Inflammatory macrophage treated with lipopolysaccharide for 1 hour (primary cell): ENCODE results near the gene LRRC3.
"Not testable (repeated sequence)": the region's sequence is repeated elsewhere in the genome, so short reads cannot be mapped to it uniquely, and the experiment has no call there.

ENCODE experiments used
- DNase-seq, 2 donors: peaks; one replicate each; pipeline ENCODE4 v3.0.0-alpha.2; 2020 to 2022

Gene LRRC3

GRCh38 chr21:44459712-44460440 lies 4.6 kb downstream of the LRRC3 start:
- DNase-seq: no peak

- DNase-seq: no peak
Measured at GRCh38 chr21:44460441-44460755, 5.1 kb downstream of the LRRC3 start.

- no peak for DNase-seq
Measured at GRCh38 chr21:44461005-44461404, 5.7 kb downstream of the LRRC3 start.

GRCh38 chr21:44461464-44462001 lies 6.2 kb downstream of the LRRC3 start:
- DNase-seq: no peak

GRCh38 chr21:44462086-44462833 lies 7.0 kb downstream of the LRRC3 start:
- no peak for DNase-seq

- DNase-seq: no peak
Measured at GRCh38 chr21:44462834-44463200, 7.5 kb downstream of the LRRC3 start.

GRCh38 chr21:44463724-44464123 lies 8.4 kb downstream of the LRRC3 start:
- no peak for DNase-seq

- no peak for DNase-seq
Measured at GRCh38 chr21:44464351-44464750, 9.0 kb downstream of the LRRC3 start.

GRCh38 chr21:44466351-44466954 lies 11.1 kb downstream of the LRRC3 start:
- DNase-seq: no peak

- no peak for DNase-seq
Measured at GRCh38 chr21:44466996-44467858, 11.9 kb downstream of the LRRC3 start.

- DNase-seq: no peak
Measured at GRCh38 chr21:44467859-44468195, 12.5 kb downstream of the LRRC3 start.

GRCh38 chr21:44471341-44471740 lies 16.0 kb downstream of the LRRC3 start:
- DNase-seq: no peak

GRCh38 chr21:44471996-44472395 lies 16.7 kb downstream of the LRRC3 start:
- DNase-seq: no peak

GRCh38 chr21:44473915-44474555 lies 18.7 kb downstream of the LRRC3 start:
- no peak for DNase-seq

- no peak for DNase-seq
Measured at GRCh38 chr21:44475266-44475845, 20.0 kb downstream of the LRRC3 start.

- DNase-seq: no peak
Measured at GRCh38 chr21:44477131-44477530, 21.8 kb downstream of the LRRC3 start.

- no peak for DNase-seq
Measured at GRCh38 chr21:44477712-44478111, 22.4 kb downstream of the LRRC3 start.

GRCh38 chr21:44478124-44478800 lies 23.0 kb downstream of the LRRC3 start:
- DNase-seq: no peak

- no peak for DNase-seq
Measured at GRCh38 chr21:44478801-44479167, 23.5 kb downstream of the LRRC3 start.

- DNase-seq: not testable (repeated sequence)
Measured at GRCh38 chr21:44479556-44480199, 24.4 kb downstream of the LRRC3 start.
